NCI-H1417 (cell line): ENCODE results near the gene TPX2.
A peak's percentile ranks its signal among the peaks of the same experiment; 100 is the strongest.

Experiments used
- DNase-seq, 3 experiments: peaks; one replicate each; lab custom pipeline; 2025; lab: John Stamatoyannopoulos, UW

Gene TPX2

DNA sequence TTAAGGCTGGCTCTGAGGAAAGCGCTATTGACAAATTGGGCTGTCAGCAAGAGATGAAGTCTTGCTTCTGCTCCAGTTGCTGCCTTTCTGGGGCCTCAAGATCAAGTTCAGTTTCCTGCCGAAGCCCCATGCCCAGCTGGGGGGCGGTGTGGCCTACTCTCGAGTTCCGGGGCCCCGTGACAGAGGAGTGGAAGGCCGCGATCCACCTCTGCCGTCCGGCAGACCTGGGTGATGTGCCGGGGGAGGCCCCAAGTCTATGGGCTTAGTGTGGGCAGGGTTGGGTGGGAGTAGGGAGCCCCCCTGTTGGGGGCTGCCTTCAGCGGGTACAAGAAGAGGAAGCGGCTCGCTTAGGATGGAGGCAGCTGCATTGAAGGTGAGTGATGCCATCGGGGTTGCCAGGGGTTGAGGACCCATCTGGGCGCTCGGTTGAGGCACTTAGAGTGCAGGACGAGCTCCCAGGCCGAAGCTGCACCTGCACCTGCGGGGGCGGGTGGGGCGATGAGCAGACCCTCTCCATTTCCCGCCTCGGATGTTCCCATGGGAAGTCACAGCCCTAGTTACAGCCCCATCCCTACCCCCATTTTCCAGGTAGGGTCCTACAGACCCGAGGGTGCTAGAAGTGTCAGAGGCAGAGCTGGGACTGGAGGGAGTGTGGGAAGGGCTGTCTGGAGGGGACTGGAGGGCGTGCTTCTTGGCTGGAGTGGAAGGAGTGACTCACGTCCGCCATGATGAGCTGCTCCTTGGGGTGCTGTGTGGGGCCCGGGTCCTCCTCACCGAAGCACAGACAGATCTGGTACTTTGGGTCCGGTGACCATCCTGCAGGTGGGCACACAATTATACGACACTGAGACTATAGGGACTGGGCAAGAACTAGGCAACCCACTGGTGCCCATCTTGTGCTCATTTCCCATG is 109.3 kb downstream of the TPX2 start:
- DNase-seq, result no peak

DNA sequence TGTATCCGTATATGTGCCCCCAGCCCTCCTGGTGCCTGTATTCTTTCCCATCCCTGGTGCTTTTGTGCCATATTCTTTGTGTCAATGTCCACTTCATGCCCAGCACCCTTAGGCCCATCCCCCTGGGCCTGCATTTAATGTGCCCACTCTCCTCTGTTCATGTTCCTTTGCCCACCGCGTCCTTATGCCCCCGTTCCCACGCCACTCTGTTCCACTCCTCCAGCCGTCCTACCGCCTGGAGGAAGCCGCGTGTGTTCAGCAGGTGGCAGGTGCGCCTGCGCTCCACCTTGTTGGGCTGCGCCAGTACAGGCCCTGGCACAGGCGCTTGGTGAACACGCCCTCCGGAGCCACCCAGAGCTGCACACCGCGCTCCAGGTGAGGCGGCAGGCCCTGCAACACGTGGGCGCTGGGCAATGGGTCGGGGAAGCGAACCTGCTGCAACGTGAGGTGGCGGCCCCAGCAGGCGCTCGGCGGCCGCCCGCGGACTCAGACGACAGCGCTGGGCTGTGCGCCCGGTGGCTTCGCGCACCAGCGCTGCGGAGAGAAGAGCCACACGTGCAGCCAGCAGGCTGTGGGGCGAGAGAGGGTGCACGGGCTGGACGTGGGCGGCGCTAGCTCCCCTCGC is 110.3 kb downstream of the TPX2 start:
- DNase-seq, result peak; percentile 68 to 86 (median 84)
